Nephron progenitor cell (in vitro differentiated cells): ENCODE data around the gene RFFL.

Experiments
- DNase-seq: peaks from one replicate; pipeline ENCODE4 v3.0.0; 2021
- H3K27ac Mint-ChIP-seq: 2 replicates; pipeline ENCODE4 v1.8.0; 2021; ENCODE audit warnings: mild to moderate bottlenecking, moderate library complexity, mixed read lengths
- H3K27me3 Mint-ChIP-seq: 2 replicates; pipeline ENCODE4 v1.8.0; 2021; ENCODE audit warnings: mild to moderate bottlenecking, low read depth, mixed read lengths; ENCODE audit not compliant: poor library complexity
- H3K36me3 Mint-ChIP-seq: 2 replicates; pipeline ENCODE4 v1.8.0; 2021; ENCODE audit warnings: low read depth, mixed read lengths
- H3K4me1 Mint-ChIP-seq: 2 replicates; pipeline ENCODE4 v1.8.0; 2021; ENCODE audit warnings: mixed read lengths
- H3K4me3 Mint-ChIP-seq: 2 replicates; pipeline ENCODE4 v1.8.0; 2021; ENCODE audit warnings: mild to moderate bottlenecking, moderate library complexity, mixed read lengths
- H3K9me3 Mint-ChIP-seq: 2 replicates; pipeline ENCODE4 v1.8.0; 2021; ENCODE audit warnings: mild to moderate bottlenecking, moderate library complexity, mixed read lengths
- TF ChIP-seq, protein P1 (sequence below): fragments of 200-600 bp; sonication (generic); IDR thresholded peaks from 2 replicates; pipeline ENCODE4 v1.5.0; 2021; ENCODE audit warnings: antibody characterized with exemption

The RFFL gene

DNA sequence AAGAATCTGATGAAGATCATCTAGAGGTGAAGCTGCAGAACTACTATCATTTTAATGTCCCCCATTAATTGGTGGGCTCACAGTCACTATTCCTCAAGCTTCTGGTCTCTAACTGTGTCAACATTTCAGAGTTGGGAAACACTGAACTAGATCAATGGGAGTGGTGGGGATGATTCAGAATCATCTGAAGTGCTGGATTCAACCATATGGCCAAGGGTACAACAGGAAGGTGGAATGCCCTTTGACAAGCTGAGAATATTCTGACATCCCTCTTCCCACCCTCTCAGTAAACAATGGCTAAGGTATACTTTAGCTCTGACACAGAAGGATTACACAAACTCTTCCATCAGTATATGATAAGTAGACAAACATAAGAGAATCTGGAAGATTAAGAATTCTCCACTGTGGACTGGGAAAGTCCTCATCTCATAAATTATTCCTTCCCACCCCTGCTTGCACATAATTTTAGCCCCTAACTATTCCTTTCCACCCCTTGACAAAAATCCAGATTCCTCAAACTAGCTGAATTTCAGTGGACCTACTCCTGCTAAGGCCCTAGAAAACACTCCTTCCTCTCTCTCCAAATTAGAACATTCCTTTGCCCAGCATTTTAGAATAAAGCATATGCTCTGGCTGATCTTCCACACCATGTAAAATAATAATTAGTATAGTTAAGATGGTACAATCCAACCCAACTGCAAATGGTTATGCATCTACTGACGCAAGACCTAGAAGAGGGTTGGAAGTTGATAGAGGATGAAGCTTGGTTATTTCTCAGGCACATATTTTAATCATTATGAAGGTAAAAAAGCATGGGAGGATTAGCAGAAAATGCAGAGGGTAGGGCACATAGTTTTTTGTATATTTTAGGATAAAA lies 16.3 kb upstream of the RFFL start:
- H3K4me3 Mint-ChIP-seq = no peak overlapping the region
- H3K27ac Mint-ChIP-seq = no peak overlapping the region
- no peaks in the 10 kb centered on the region for H3K4me1 Mint-ChIP-seq
- TF ChIP-seq, protein P1, sequence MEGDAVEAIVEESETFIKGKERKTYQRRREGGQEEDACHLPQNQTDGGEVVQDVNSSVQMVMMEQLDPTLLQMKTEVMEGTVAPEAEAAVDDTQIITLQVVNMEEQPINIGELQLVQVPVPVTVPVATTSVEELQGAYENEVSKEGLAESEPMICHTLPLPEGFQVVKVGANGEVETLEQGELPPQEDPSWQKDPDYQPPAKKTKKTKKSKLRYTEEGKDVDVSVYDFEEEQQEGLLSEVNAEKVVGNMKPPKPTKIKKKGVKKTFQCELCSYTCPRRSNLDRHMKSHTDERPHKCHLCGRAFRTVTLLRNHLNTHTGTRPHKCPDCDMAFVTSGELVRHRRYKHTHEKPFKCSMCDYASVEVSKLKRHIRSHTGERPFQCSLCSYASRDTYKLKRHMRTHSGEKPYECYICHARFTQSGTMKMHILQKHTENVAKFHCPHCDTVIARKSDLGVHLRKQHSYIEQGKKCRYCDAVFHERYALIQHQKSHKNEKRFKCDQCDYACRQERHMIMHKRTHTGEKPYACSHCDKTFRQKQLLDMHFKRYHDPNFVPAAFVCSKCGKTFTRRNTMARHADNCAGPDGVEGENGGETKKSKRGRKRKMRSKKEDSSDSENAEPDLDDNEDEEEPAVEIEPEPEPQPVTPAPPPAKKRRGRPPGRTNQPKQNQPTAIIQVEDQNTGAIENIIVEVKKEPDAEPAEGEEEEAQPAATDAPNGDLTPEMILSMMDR = no peak
- no peak for DNase-seq
- no peaks in the 10 kb centered on the region for H3K9me3 Mint-ChIP-seq
- no peaks in the 10 kb centered on the region for H3K27me3 Mint-ChIP-seq
- no peaks in the 10 kb centered on the region for H3K36me3 Mint-ChIP-seq

DNA sequence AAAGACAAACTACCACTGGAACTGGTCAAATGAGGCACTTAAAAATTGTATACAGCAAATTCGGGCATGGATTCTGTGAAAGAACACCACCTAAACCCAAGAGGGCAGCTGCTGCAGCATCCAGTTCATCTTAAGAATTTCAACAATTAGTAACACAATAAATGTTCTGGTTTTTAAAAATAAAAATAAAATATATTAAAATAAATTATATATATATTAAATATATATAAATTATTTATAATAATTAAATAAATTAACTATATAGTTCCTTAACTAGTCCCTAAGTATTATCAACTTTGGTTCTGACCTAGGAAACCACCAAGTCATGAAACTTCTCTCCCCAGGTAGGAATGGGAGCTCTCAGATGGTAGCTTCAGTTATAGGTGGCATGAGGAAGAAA lies 13.4 kb upstream of the RFFL start:
- DNase-seq = no peak
- TF ChIP-seq, protein P1 = no peak
- no peak overlapping the region for H3K4me3 Mint-ChIP-seq
- no peaks in the 10 kb centered on the region for H3K36me3 Mint-ChIP-seq
- H3K4me1 Mint-ChIP-seq = no peaks in the 10 kb centered on the region
- H3K27me3 Mint-ChIP-seq = no peaks in the 10 kb centered on the region
- H3K27ac Mint-ChIP-seq = no peak overlapping the region
- H3K9me3 Mint-ChIP-seq = no peaks in the 10 kb centered on the region

DNA sequence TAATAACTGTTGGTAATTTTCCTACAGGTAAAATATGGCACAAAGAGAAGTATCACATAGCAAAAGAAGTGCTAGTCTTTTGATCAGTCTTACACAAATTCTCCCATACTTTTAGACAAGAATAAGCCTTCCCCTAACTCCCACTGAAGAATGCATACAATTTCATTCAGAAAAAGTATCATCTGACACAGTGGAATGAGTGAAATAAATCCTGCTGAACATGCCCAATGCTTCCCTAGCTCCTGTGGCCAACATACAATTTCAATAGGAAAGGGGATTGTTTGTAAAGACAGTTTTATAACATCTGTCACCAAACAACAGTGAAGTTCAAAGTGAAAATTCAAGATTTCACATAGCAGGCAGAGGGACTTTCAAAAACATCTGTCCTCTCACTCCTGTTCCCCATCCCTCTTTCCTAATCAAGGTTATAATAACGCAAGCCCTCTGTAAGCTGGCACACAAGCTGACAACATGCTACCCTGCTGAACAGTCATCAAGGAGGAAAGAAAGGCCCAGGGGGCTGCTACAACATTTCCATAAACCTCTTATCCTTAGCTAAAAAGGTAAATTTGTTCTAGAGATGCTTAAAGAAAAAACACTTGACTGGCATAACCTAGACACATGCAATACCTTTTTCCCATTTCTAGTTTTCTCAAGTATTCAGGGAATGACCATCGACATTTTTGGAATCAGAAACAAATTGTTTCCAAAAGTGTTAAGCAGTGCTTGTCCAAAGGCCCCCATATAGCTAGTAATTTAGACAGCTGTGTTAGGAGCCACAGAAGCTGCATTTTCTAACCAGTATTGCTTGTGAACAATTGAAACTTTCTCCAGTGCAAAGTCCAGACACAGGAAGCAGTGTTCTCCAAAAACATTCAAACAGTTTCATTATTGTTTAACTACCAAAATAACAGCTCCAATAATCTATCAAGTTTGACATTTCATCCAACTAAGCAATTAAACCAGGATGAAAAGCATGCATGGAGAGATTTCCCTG lies 11.5 kb upstream of the RFFL start:
- Mint-ChIP-seq H3K4me1 (peaks cover 1% of the 10 kb centered on the region), H3K27me3 (no peaks in the 10 kb centered on the region), H3K4me3 (no peak overlapping the region), H3K9me3 (no peaks in the 10 kb centered on the region), H3K27ac (no peak overlapping the region), H3K36me3 (no peaks in the 10 kb centered on the region)
- TF ChIP-seq, protein P1 = no peak
- DNase-seq = no peak

DNA sequence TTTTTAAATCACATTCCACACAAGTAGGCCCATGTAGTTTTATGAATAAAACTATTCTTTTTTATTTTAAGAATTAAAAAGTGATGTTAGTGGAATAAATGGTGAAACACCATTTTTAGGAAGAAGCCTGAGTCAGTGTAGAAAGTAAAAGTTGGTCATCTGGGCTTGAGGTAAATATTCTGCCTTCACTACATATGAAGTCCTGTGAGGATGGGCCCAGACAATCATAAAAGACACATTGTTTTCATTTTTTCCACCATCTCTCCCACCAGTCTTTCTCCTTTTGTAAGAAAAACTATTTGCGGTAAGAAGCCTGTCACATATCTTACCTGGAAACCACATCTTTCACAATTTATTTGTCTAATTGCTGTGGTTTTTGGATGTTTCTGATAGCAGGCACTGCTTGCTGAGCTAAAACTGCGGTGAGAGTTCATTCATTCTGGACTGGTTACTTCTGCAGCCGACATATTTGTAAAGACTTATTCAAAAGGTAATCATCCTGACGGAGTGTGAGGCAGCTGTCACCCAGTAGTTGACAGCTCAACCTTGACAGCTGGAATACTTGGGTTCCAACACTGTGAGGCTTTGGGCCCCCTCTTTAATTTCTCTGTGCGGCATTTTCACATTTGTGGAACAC lies 10.6 kb upstream of the RFFL start:
- H3K9me3 Mint-ChIP-seq = no peaks in the 10 kb centered on the region
- peaks cover 9% of the 10 kb centered on the region for H3K4me1 Mint-ChIP-seq
- H3K27ac Mint-ChIP-seq = no peak overlapping the region
- no peak for DNase-seq
- TF ChIP-seq, protein P1 = no peak
- H3K36me3 Mint-ChIP-seq = no peaks in the 10 kb centered on the region
- H3K27me3 Mint-ChIP-seq = no peaks in the 10 kb centered on the region
- H3K4me3 Mint-ChIP-seq = no peak overlapping the region

DNA sequence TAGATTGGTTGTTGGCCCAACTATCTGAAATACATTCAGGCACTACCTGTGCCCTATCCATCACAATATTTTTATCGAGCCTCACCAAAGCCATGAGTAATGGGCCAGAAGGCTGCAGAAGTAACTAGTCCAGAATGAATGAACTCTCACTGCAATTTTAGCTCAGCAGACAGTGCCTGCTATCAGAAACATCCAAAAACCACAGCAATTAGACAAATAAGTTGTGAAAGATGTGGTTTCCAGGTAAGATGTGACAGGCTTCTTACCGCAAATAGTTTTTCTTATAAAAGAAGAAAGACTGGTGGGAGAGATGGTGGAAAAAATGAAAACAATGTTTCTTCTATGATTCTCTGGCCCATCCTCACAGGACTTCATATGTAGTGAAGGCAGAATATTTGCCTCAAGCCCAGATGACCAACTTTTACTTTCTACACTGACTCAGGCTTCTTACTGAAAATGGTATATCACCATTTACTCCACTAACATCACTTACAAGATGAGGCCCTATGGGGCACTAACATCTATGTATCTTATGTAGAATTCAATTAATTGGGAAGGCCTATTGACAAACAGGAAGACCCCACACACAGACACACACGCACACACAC lies 9.8 kb upstream of the RFFL start:
- Mint-ChIP-seq H3K4me1 (peaks cover 12% of the 10 kb centered on the region), H3K4me3 (no peak overlapping the region), H3K27me3 (no peaks in the 10 kb centered on the region), H3K36me3 (no peaks in the 10 kb centered on the region), H3K9me3 (no peaks in the 10 kb centered on the region), H3K27ac (no peak overlapping the region)
- DNase-seq = no peak
- TF ChIP-seq, protein P1 = no peak
